IMR-90 (cell line): ENCODE data around the gene ITCH. TPM values are rescaled to one million over a fixed set of nuclear protein-coding genes. Genes with fewer than 3 reads are reported as not detected.
"Not testable (repeated sequence)": the region's sequence is repeated elsewhere in the genome, so short reads cannot be mapped to it uniquely, and the experiment has no call there.

Experiments used
- ATAC-seq: fragments of 200-7000 bp; cut with Tn5 transposase; 2 replicates; pipeline ENCODE4 v1.9.1; 2020; ENCODE audit warnings: low read depth, mild to moderate bottlenecking, moderate library complexity
- BruUV-seq: library from RNA; stranded (reverse); fragments of 400-500 nt; replicated peaks from 2 replicates; lab custom pipeline; 2021; lab: Mats Ljungman, UMichigan
- CTCF ChIA-PET: fragments of 300-600 bp; formaldehyde crosslinking; extraction: SDS; loops from one replicate; lab custom pipeline; 2021; ENCODE audit warnings: antibody characterized with exemption; lab: Yijun Ruan, JAX
- POLR2A ChIA-PET: fragments of 300-600 bp; sonication (Branson Sonifier 250); formaldehyde crosslinking; loops from one replicate; lab custom pipeline; 2022; ENCODE audit warnings: antibody characterized with exemption; ENCODE audit not compliant: unreplicated experiment; lab: Charles Lee
- DNase-seq: peaks from one replicate; pipeline ENCODE4 v3.0.0; 2013
- H2AFZ ChIP-seq: replicated peaks from 2 replicates; pipeline ENCODE3; 2013; ENCODE audit warnings: low read length, mild to moderate bottlenecking; ENCODE audit not compliant: poor library complexity
- H2AK5ac ChIP-seq: 2 replicates; pipeline ENCODE4 v1.6.1; 2013; ENCODE audit warnings: low read depth, low read length, inconsistent platforms
- H2AK9ac ChIP-seq: replicated peaks from 2 replicates; pipeline ENCODE3; 2013; ENCODE audit warnings: mild to moderate bottlenecking, low read depth, low read length, moderate library complexity; ENCODE audit not compliant: poor library complexity
- H2BK120ac ChIP-seq: 2 replicates; pipeline ENCODE4 v1.6.1; 2013; ENCODE audit warnings: low read depth, low read length, inconsistent platforms
- H2BK15ac ChIP-seq: 3 replicates; pipeline ENCODE4 v1.6.1; 2013; ENCODE audit warnings: low read depth, low read length, inconsistent platforms
- H2BK20ac ChIP-seq: 2 replicates; pipeline ENCODE4 v1.6.1; 2013; ENCODE audit warnings: low read depth, mild to moderate bottlenecking, inconsistent platforms, low read length, moderate library complexity
- H2BK5ac ChIP-seq: 2 replicates; pipeline ENCODE4 v1.6.1; 2013; ENCODE audit warnings: mild to moderate bottlenecking, low read depth, low read length, inconsistent platforms; ENCODE audit not compliant: poor library complexity, severe bottlenecking
- H3K14ac ChIP-seq: replicated peaks from 2 replicates; pipeline ENCODE4 v1.6.1; 2013; ENCODE audit warnings: low read depth, low read length, inconsistent platforms
- H3K18ac ChIP-seq: 2 replicates; pipeline ENCODE4 v1.6.1; 2013; ENCODE audit warnings: low read depth, low read length, control low read depth
- H3K23ac ChIP-seq: 2 replicates; pipeline ENCODE4 v1.6.1; 2013; ENCODE audit warnings: low read depth, low read length, inconsistent platforms
- H3K27ac ChIP-seq: 2 replicates; pipeline ENCODE4 v1.5.1; 2013; ENCODE audit warnings: mild to moderate bottlenecking, control low read depth, low read length; ENCODE audit not compliant: insufficient read depth
- H3K27me3 ChIP-seq: 2 replicates; pipeline ENCODE4 v1.6.1; 2013; ENCODE audit warnings: low read length; ENCODE audit not compliant: control insufficient read depth, insufficient read depth
- H3K36me3 ChIP-seq: 2 replicates; pipeline ENCODE4 v1.6.1; 2013; ENCODE audit warnings: low read length, mixed read lengths; ENCODE audit not compliant: control insufficient read depth, insufficient read depth
- H3K4ac ChIP-seq: 2 replicates; pipeline ENCODE4 v1.6.1; 2013; ENCODE audit warnings: low read depth, low read length, inconsistent platforms
- H3K4me1 ChIP-seq: 2 replicates; pipeline ENCODE4 v1.6.1; 2013; ENCODE audit warnings: low read length, mixed read lengths; ENCODE audit not compliant: control insufficient read depth, insufficient read depth
- H3K4me2 ChIP-seq: 2 replicates; pipeline ENCODE4 v1.6.1; 2013; ENCODE audit warnings: low read depth, mild to moderate bottlenecking, control low read depth, low read length, moderate library complexity
- H3K4me3 ChIP-seq: 2 replicates; pipeline ENCODE4 v1.5.1; 2013; ENCODE audit warnings: low read depth, mild to moderate bottlenecking, control low read depth, low read length, moderate library complexity; ENCODE audit not compliant: insufficient read depth
- H3K56ac ChIP-seq: 2 replicates; pipeline ENCODE4 v1.6.1; 2013; ENCODE audit warnings: low read length, inconsistent platforms; ENCODE audit not compliant: insufficient read depth; ENCODE audit errors: extremely low read depth
- H3K79me1 ChIP-seq, 2 experiments: 2 replicates each; pipeline ENCODE4 v1.6.1; 2013; ENCODE audit warnings: low read length in 2 of 2, inconsistent platforms in 1 of 2, low read depth in 1 of 2
- H3K9ac ChIP-seq: 2 replicates; pipeline ENCODE4 v1.6.1; 2013; ENCODE audit warnings: low read depth, low read length, control low read depth
- H3K9me1 ChIP-seq: 2 replicates; pipeline ENCODE4 v1.6.1; 2013; ENCODE audit warnings: low read length, inconsistent platforms; ENCODE audit not compliant: insufficient read depth
- H3K9me3 ChIP-seq: 2 replicates; pipeline ENCODE4 v1.6.1; 2013; ENCODE audit warnings: low read length; ENCODE audit not compliant: control insufficient read depth, insufficient read depth
- H4K20me1 ChIP-seq: 2 replicates; pipeline ENCODE4 v1.6.1; 2013; ENCODE audit warnings: low read length, inconsistent platforms; ENCODE audit not compliant: insufficient read depth
- H4K5ac ChIP-seq: 2 replicates; pipeline ENCODE4 v1.6.1; 2013; ENCODE audit warnings: mild to moderate bottlenecking, low read depth, low read length, control low read depth
- H4K8ac ChIP-seq, 2 experiments: 2 replicates each; pipeline ENCODE4 v1.6.1; 2013; ENCODE audit warnings: low read depth in 2 of 2, low read length in 2 of 2, control low read depth in 1 of 2, inconsistent platforms in 1 of 2
- H4K91ac ChIP-seq: 2 replicates; pipeline ENCODE4 v1.6.1; 2013; ENCODE audit warnings: low read depth, low read length, inconsistent platforms; ENCODE audit not compliant: insufficient read depth
- FOS ChIP-seq: fragments of 150-350 bp; IDR thresholded peaks from 2 replicates; pipeline ENCODE4 v1.6.1; 2016; ENCODE audit warnings: low read depth, low read length
- MAFK ChIP-seq: IDR thresholded peaks from 2 replicates; pipeline ENCODE4 v1.6.1; 2012; ENCODE audit warnings: low read depth, low read length, improper control_type of control experiment
- MAZ ChIP-seq: IDR thresholded peaks from 2 replicates; pipeline ENCODE4 v1.6.1; 2012; ENCODE audit warnings: low read depth, mild to moderate bottlenecking, low read length, improper control_type of control experiment, moderate library complexity, borderline replicate concordance
- MXI1 ChIP-seq: IDR thresholded peaks from 2 replicates; pipeline ENCODE4 v1.6.1; 2012; ENCODE audit warnings: low read depth, mild to moderate bottlenecking, low read length, moderate library complexity, borderline replicate concordance
- RAD21 ChIP-seq: IDR thresholded peaks from 2 replicates; pipeline ENCODE4 v1.6.1; 2012; ENCODE audit warnings: low read length, improper control_type of control experiment
- RFX5 ChIP-seq: IDR thresholded peaks from 2 replicates; pipeline ENCODE4 v1.8.0; 2012; ENCODE audit warnings: low read depth, mild to moderate bottlenecking, low read length, moderate library complexity
- SMC3 ChIP-seq: fragments of 150-350 bp; IDR thresholded peaks from 2 replicates; pipeline ENCODE4 v1.6.1; 2016; ENCODE audit warnings: low read depth, mild to moderate bottlenecking, antibody characterized with exemption, low read length, moderate library complexity
- WGBS, 2 experiments: methylation state at CpG; one replicate each; pipeline versions ENCODE4 v1.1.5 to v1.1.7; 2013; ENCODE audit warnings: missing lambda C conversion rate in 2 of 2; ENCODE audit not compliant: insufficient read length in 1 of 2; ENCODE audit errors: extremely low coverage in 2 of 2; 5-methylcytosine and 5-hydroxymethylcytosine counted together
- dilution Hi-C: fragments of 300-500 bp; cut with HindIII; formaldehyde crosslinking; loops from one replicate; pipeline ENCODE4 v1.14.3; 2018; ENCODE audit warnings: low sequenced_read_pairs; ENCODE audit not compliant: unreplicated experiment
- in situ Hi-C: fragments of 300-500 bp; cut with MboI; formaldehyde crosslinking; loops from 3 replicates; pipeline ENCODE4 v1.14.3; 2019; ENCODE audit warnings: low sequenced_read_pairs, inconsistent platforms, mixed read lengths
- intact Hi-C: fragments of 100-400 bp; cut with micrococcal nuclease; formaldehyde crosslinking; loops from 2 replicates; pipeline ENCODE4 v1.10.0; 2022
- polyA plus RNA-seq, 3 experiments: library from polyadenylated mRNA; depleted of rRNA; stranded (reverse); fragments of >200 nt; gene quantifications; 2 replicates each; pipeline ENCODE4 v1.2.3, GENCODE V29; 2012; ENCODE audit warnings: low replicate concordance in 1 of 3
- total RNA-seq: library from RNA; depleted of rRNA; stranded (reverse); fragments of >200 nt; gene quantifications from 2 replicates; pipeline ENCODE4 v1.2.3, GENCODE V29; 2012

Gene ITCH
- total and polyA plus RNA-seq, 2 of the 4 experiments (the other 2 are of a cell fraction): 12.7 to 94.6 TPM

DNA sequence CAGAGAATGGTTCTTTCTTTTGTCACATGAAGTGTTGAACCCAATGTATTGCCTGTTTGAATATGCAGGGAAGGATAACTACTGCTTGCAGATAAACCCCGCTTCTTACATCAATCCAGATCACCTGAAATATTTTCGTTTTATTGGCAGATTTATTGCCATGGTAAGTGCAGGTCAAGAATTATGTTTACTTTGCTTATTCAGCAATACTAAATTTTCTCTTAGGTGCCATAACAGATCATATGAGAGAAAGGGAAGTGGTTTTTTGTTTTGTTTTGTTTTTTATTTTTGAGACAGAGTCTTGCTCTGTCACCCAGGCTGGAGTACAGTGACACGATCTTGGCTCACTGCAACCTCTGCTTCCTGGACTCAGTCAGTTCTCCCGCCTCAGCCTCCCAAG, 116.6 kb downstream of the ITCH start:
- H2AK5ac ChIP-seq: no peak overlapping the region
- dilution Hi-C loops: no loop called here
- ChIA-PET CTCF (no interaction called here), POLR2A (no interaction called here)
- H3K4ac ChIP-seq: no peak overlapping the region
- peaks cover 37% of the 10 kb centered on the region for H3K36me3 ChIP-seq
- H2BK20ac ChIP-seq: no peak overlapping the region
- H3K4me1 ChIP-seq: no peaks in the 10 kb centered on the region
- no peak overlapping the region for H2AFZ ChIP-seq
- H3K9me1 ChIP-seq: no peaks in the 10 kb centered on the region
- H3K4me3 ChIP-seq: no peak overlapping the region
- H4K91ac ChIP-seq: no peak overlapping the region
- peaks cover 14 to 24% of the 10 kb centered on the region in 2 experiments for H3K79me1 ChIP-seq
- H3K56ac ChIP-seq: no peak overlapping the region
- no peak overlapping the region for H3K14ac ChIP-seq
- no peak overlapping the region for H2BK5ac ChIP-seq
- TF ChIP-seq SMC3 (no peak), MAFK (peak; percentile 55), MAZ (no peak), MXI1 (no peak), RFX5 (no peak), FOS (no peak), RAD21 (no peak)
- no TSS peak for BruUV-seq
- H4K8ac ChIP-seq: no peak overlapping the region
- peaks cover 5% of the 10 kb centered on the region; the same call in 1 of the 2 replicates for H4K20me1 ChIP-seq
- no peaks in the 10 kb centered on the region; the same call in 1 of the 2 replicates for H3K9me3 ChIP-seq
- 83% methylated on average over 1 of the region's 4 CpGs; no CpG with 5 or more reads in 1 of the 2 experiments for WGBS, 2 experiments
- H3K27ac ChIP-seq: no peak overlapping the region
- H3K23ac ChIP-seq: no peak overlapping the region
- no peak overlapping the region for H2BK120ac ChIP-seq
- in situ Hi-C loops: loop anchor here (10.0 kb wide), 1 partner anchor 165 kb away; no protein-coding TSS in a partner anchor
- H2BK15ac ChIP-seq: no peak overlapping the region
- DNase-seq (no peak), ATAC-seq (no peak)
- no peak overlapping the region for H3K18ac ChIP-seq
- no peak overlapping the region for H3K4me2 ChIP-seq
- no peak overlapping the region for H4K5ac ChIP-seq
- no peaks in the 10 kb centered on the region for H3K27me3 ChIP-seq
- intact Hi-C loops: loop anchor here (5.0 to 10.0 kb wide), 2 partner anchors 167 to 285 kb away; no protein-coding TSS in a partner anchor
- H3K9ac ChIP-seq: no peak overlapping the region
- H2AK9ac ChIP-seq: no peak overlapping the region

DNA sequence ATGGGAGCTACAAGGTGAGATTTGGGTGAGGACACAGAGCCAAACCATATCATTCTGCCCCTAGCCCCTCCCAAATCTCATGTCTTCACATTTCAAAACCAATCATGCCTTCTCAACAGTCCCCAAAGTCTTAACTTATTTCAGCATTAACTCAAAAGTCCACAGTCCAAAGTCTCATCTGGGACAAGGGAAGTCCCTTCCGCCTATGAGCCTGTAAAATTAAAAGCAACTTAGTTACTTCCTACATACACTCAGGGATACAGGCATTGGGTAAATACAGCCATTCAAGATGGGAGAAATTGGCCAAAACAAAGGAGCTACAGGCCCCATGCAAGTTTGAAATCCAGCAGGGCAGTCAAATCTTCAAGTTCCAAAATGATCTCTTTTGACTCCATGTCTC, 119.1 kb downstream of the ITCH start:
- BruUV-seq, POLR2A ChIA-PET: not testable (repeated sequence)

More for the DNA sequence above, 119.1 kb downstream of the ITCH start:
- H3K23ac ChIP-seq, H2AFZ ChIP-seq, H3K4me3 ChIP-seq, H3K18ac ChIP-seq, H3K27me3 ChIP-seq, H3K9me1 ChIP-seq, DNase-seq, CTCF ChIA-PET, H2BK20ac ChIP-seq, H2BK120ac ChIP-seq, H3K4me1 ChIP-seq, H3K4me2 ChIP-seq, H4K8ac ChIP-seq, H2BK5ac ChIP-seq, H2AK9ac ChIP-seq, H3K9me3 ChIP-seq, H2BK15ac ChIP-seq, dilution Hi-C loops, ATAC-seq, H3K27ac ChIP-seq, H4K5ac ChIP-seq, H4K20me1 ChIP-seq, H4K91ac ChIP-seq, H3K4ac ChIP-seq, H3K9ac ChIP-seq, H3K14ac ChIP-seq, H3K56ac ChIP-seq, in situ Hi-C loops, intact Hi-C loops, H2AK5ac ChIP-seq: not testable (repeated sequence)
- WGBS, 2 experiments: no CpG with 5 or more reads among the region's 1 CpG
- Histone ChIP-seq H3K79me1 (peaks cover 20 to 28% of the 10 kb centered on the region in 2 experiments), H3K36me3 (peaks cover 44% of the 10 kb centered on the region)
